Measurements from ENCODE around the gene EXOC2.

GRCh38 chr6:451847-452246, 241.1 kb downstream of the EXOC2 start:
- TF ChIP-seq, protein P1, sequence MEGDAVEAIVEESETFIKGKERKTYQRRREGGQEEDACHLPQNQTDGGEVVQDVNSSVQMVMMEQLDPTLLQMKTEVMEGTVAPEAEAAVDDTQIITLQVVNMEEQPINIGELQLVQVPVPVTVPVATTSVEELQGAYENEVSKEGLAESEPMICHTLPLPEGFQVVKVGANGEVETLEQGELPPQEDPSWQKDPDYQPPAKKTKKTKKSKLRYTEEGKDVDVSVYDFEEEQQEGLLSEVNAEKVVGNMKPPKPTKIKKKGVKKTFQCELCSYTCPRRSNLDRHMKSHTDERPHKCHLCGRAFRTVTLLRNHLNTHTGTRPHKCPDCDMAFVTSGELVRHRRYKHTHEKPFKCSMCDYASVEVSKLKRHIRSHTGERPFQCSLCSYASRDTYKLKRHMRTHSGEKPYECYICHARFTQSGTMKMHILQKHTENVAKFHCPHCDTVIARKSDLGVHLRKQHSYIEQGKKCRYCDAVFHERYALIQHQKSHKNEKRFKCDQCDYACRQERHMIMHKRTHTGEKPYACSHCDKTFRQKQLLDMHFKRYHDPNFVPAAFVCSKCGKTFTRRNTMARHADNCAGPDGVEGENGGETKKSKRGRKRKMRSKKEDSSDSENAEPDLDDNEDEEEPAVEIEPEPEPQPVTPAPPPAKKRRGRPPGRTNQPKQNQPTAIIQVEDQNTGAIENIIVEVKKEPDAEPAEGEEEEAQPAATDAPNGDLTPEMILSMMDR (optimal IDR thresholded peaks at IDR 0.05 in 1 of 3, IDR thresholded peaks at IDR 0.05 in 1 of 3, conservative IDR thresholded peaks at IDR 0.05 in 1 of 3; ENCODE audit: extremely low read depth in 1 of 3, insufficient read depth in 2 of 3, low read length in 3 of 3) = no peak
- TF ChIP-seq EZH2 (IDR thresholded peaks at IDR 0.05; ENCODE audit: low read length) = no peak

Data from keratinocyte (primary cell).